ENCODE measurements around the gene TASOR.
A peak's percentile ranks its signal among the peaks of the same experiment; 100 is the strongest.
"Not testable (repeated sequence)": the region's sequence is repeated elsewhere in the genome, so short reads cannot be mapped to it uniquely, and the experiment has no call there.

The TASOR gene

GRCh38 chr3:56683122-56683817 is at the start of gene TASOR:
Gene TASOR, minus strand, starts transcription at chr3:56683265. Its CDS starts 259 bp downstream, at chr3:56683006.
- DNase-seq (ENCODE audit: low read depth in 2 of 3, low spot score in 2 of 3): peak; percentile 60 to 74 (median 66)

- DNase-seq (ENCODE audit: low read depth in 2 of 3, low spot score in 2 of 3): no peak
Measured at GRCh38 chr3:56732109-56732508, 49.0 kb upstream of the TASOR start.

GRCh38 chr3:56725175-56725574 is 42.1 kb upstream of the TASOR start:
- DNase-seq (ENCODE audit: low read depth in 2 of 3, low spot score in 2 of 3): peak in 2 of 3 experiments; percentile 34 to 38

- DNase-seq (ENCODE audit: low read depth in 2 of 3, low spot score in 2 of 3): no peak
Measured at GRCh38 chr3:56724676-56725075, 41.6 kb upstream of the TASOR start.

GRCh38 chr3:56720849-56721248 is 37.8 kb upstream of the TASOR start:
- DNase-seq (ENCODE audit: low read depth in 2 of 3, low spot score in 2 of 3): no peak

- not testable (repeated sequence) for DNase-seq (ENCODE audit: low read depth in 2 of 3, low spot score in 2 of 3)
Measured at GRCh38 chr3:56718809-56719208, 35.7 kb upstream of the TASOR start.

- no peak for DNase-seq (ENCODE audit: low read depth in 2 of 3, low spot score in 2 of 3)
Measured at GRCh38 chr3:56711344-56711743, 28.3 kb upstream of the TASOR start.

- not testable (repeated sequence) for DNase-seq (ENCODE audit: low read depth in 2 of 3, low spot score in 2 of 3)
Measured at GRCh38 chr3:56707412-56707811, 24.3 kb upstream of the TASOR start.

GRCh38 chr3:56706629-56707028 is 23.6 kb upstream of the TASOR start:
- no peak for DNase-seq (ENCODE audit: low read depth in 2 of 3, low spot score in 2 of 3)

GRCh38 chr3:56704706-56705105 is 21.6 kb upstream of the TASOR start:
- no peak for DNase-seq (ENCODE audit: low read depth in 2 of 3, low spot score in 2 of 3)

GRCh38 chr3:56702490-56703315 is 19.6 kb upstream of the TASOR start:
- no peak for DNase-seq (ENCODE audit: low read depth in 2 of 3, low spot score in 2 of 3)

GRCh38 chr3:56700151-56700550 is 17.1 kb upstream of the TASOR start:
- DNase-seq (ENCODE audit: low read depth in 2 of 3, low spot score in 2 of 3): no peak

- no peak for DNase-seq (ENCODE audit: low read depth in 2 of 3, low spot score in 2 of 3)
Measured at GRCh38 chr3:56694867-56695683, 12.0 kb upstream of the TASOR start.

- no peak for DNase-seq (ENCODE audit: low read depth in 2 of 3, low spot score in 2 of 3)
Measured at GRCh38 chr3:56693750-56694149, 10.7 kb upstream of the TASOR start.

- peak in 1 of 3 experiments; percentile 14 for DNase-seq (ENCODE audit: low read depth in 2 of 3, low spot score in 2 of 3)
Measured at GRCh38 chr3:56692520-56693433, 9.7 kb upstream of the TASOR start.

GRCh38 chr3:56692001-56692365 is 8.9 kb upstream of the TASOR start:
- not testable (repeated sequence) for DNase-seq (ENCODE audit: low read depth in 2 of 3, low spot score in 2 of 3)

GRCh38 chr3:56691165-56692000 is 8.3 kb upstream of the TASOR start:
- no peak for DNase-seq (ENCODE audit: low read depth in 2 of 3, low spot score in 2 of 3)

- no peak for DNase-seq (ENCODE audit: low read depth in 2 of 3, low spot score in 2 of 3)
Measured at GRCh38 chr3:56689303-56689702, 6.2 kb upstream of the TASOR start.

- no peak for DNase-seq (ENCODE audit: low read depth in 2 of 3, low spot score in 2 of 3)
Measured at GRCh38 chr3:56688191-56688590, 5.1 kb upstream of the TASOR start.

GRCh38 chr3:56684029-56684428 is 964 bp upstream of the TASOR start:
- DNase-seq (ENCODE audit: low read depth in 2 of 3, low spot score in 2 of 3): no peak
